Measurements from ENCODE around the gene SGCG. TPM values are rescaled to one million over a fixed set of nuclear protein-coding genes. Genes with fewer than 3 reads are reported as not detected.

The SGCG gene
- total RNA-seq, 2 donors from 2014 or later = 0.78 TPM; not detected in 1

- ATAC-seq (no peak), DNase-seq (no peak)
- 41 to 50% methylated on average over 5 of the region's 5 CpGs for WGBS, 2 donors
- Histone ChIP-seq H3K27ac (no peak overlapping the region), H3K9me3 (no peaks in the 10 kb centered on the region), H3K4me1 (no peaks in the 10 kb centered on the region), H3K36me3 (replicated peaks in 1 of 2; ENCODE audit: insufficient read depth in 1 of 2, low read depth in 2 of 2) (no peaks in the 10 kb centered on the region), H3K4me3 (no peak overlapping the region), H3K27me3 (no peaks in the 10 kb centered on the region)
- TF ChIP-seq CTCF (IDR thresholded peaks at IDR 0.05) (no peak), POLR2A (IDR thresholded peaks at IDR 0.05) (no peak)
- intact Hi-C loops (cut with DNase I) = no loop called here
Observed at GRCh38 chr13:23372264-23372906, 191.6 kb downstream of the SGCG start.

Small RNA genes within 50 kb of the gene (small RNA-seq; reads per million reads assigned to genes)
- gene RNU6-58P (not detected), gene RNY3P4 (not detected)
